ENCODE data around the gene TSEN34.
"Not testable (repeated sequence)": the region's sequence is repeated elsewhere in the genome, so short reads cannot be mapped to it uniquely, and the experiment has no call there.

The TSEN34 gene

DNA sequence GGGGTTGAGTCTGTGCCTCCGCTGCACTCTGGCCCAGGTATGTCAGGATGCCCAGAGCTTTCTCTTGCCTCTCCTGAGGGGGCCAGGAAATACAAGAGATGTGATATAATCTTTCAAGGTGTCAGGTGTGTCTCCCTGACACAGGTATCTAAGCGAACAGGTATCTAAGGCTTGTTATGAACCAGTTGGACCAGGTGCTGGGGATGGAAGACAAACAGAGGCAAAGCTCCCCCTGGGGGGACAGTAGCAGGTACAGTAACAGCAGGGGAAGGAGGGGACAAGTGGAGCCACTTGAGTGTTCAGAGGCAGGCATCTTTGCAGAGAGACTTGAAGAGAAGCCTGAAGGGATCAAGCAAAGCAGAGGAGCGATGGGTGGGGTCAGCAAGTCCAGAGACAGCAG, 34.2 kb upstream of the TSEN34 start:
- H3K4me1 Mint-ChIP-seq = peaks cover 66% of the 10 kb centered on the region
- H3K27me3 Mint-ChIP-seq = no peaks in the 10 kb centered on the region
- peak overlapping the region; percentile 20 for H3K4me3 Mint-ChIP-seq
- H3K27ac Mint-ChIP-seq = no peak overlapping the region
- no peaks in the 10 kb centered on the region for H3K9me3 Mint-ChIP-seq
- H3K36me3 Mint-ChIP-seq = peaks cover 4% of the 10 kb centered on the region

DNA sequence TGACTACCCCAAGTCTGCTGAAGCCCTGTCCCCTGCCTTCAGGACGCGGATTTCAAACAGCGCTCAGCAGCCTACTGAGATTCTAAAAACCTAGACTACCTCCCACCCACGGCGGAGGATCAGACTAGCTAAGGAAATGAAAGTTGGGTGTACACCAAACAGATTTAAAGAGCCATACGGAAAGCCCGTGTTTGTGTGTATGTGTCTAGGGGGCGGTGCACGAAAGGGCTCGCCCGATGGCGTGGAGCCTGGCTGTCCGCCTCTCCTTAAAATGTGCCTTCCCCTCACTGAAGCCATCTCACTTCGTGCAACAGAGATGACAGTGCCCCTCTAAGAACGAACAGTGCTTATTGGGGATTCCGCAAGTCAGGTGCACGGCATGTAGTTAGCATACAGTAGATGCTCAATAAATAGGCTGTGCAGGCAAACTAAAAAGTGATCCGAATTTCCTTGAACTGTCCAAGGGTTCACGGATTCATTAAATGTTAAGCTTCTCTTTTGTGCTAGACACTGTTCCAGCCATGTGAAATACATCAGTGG, 32.2 kb upstream of the TSEN34 start:
- Mint-ChIP-seq H3K4me1 (peaks cover 71% of the 10 kb centered on the region), H3K9me3 (no peaks in the 10 kb centered on the region), H3K36me3 (peaks cover 2% of the 10 kb centered on the region), H3K27ac (peak overlapping the region; percentile 99), H3K27me3 (no peaks in the 10 kb centered on the region), H3K4me3 (peak overlapping the region; percentile 94)

DNA sequence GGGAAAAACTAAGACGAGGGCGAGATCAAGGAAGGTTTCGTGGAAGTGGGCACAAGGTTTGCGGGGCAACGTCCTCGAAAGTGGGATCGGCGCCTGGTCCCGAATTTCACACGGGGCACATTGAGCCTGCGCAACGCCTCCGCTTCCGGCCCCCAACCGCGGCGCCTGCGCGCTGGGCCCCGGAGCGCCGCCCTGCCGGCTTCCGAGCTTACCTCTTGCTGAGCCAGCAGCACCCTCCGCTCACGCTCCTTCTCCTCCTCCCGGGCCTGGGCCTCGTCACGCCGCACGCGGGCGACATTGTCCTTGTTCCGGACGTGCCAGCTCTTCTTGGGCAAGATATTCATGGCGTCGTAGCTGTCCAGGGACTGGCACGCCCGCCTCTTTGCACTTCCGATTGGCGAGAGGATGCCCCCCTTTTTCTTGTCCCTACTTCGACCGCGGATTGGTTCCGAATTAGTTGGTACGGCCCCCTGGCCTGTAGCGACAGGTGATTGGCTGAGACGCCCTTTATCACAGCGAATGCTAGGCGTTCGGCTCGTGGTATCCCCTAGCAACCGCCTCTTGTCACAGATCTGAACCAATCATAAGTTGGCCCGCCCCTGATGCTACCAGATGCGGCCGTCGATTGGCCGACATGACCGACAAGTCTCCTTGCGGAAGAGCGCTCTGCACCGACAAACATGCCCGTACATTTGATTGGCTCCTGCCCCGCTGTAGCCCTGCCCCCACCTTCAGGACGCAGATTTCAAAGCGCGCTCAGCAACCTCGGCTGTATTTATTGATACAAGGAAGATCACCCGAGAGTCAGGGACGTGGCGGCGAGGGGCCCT, 31.5 kb upstream of the TSEN34 start, which contains the start of gene LENG1:
Gene LENG1 (minus strand): TSS at position 370 of the 830 bp plus-strand sequence. CDS start 26 bp downstream, at position 344.
- peak within 1 kb of the TSS; percentile 99 for H3K27ac Mint-ChIP-seq
- peaks cover 70% of the 10 kb centered on the region for H3K4me1 Mint-ChIP-seq
- H3K27me3 Mint-ChIP-seq = no peaks in the 10 kb centered on the region
- H3K36me3 Mint-ChIP-seq = peaks cover 2% of the 10 kb centered on the region
- H3K4me3 Mint-ChIP-seq = peak within 1 kb of the TSS; percentile 94
- H3K9me3 Mint-ChIP-seq = no peaks in the 10 kb centered on the region

DNA sequence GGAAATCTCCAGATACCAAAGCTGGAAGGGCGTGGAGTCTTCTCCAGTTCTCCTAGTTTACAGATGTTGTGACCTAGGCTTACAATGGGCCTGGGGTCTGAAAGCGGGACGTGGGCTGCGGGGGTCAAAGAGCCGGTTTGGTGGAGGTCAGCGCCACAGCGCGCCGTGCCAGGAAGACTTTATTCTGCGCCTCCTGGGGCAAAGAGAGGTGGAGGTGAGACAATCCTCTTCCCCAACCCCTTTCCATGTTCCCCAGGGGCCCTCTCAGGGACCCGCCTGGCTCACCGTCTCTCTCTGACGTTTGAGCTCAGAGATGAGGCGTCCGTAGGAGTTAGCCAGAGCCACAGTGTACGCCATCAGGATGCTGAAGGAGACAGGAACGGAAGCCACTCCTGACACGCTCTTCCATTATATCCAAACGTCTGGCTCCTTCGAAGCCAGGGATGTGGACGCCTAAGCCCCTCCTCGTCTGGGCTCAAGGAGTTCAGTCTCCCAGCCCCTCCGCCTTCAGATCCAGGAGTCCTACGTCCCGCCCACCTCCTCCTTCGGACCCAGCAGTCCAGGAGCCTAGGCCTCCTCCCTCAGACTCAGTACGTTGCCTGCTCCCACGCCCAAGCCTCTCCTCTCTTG, 30.8 kb upstream of the TSEN34 start:
- no peaks in the 10 kb centered on the region for H3K27me3 Mint-ChIP-seq
- peaks cover 2% of the 10 kb centered on the region for H3K36me3 Mint-ChIP-seq
- H3K27ac Mint-ChIP-seq = peak overlapping the region; percentile 99
- H3K9me3 Mint-ChIP-seq = no peaks in the 10 kb centered on the region
- peaks cover 66% of the 10 kb centered on the region for H3K4me1 Mint-ChIP-seq
- peak overlapping the region; percentile 94 for H3K4me3 Mint-ChIP-seq

DNA sequence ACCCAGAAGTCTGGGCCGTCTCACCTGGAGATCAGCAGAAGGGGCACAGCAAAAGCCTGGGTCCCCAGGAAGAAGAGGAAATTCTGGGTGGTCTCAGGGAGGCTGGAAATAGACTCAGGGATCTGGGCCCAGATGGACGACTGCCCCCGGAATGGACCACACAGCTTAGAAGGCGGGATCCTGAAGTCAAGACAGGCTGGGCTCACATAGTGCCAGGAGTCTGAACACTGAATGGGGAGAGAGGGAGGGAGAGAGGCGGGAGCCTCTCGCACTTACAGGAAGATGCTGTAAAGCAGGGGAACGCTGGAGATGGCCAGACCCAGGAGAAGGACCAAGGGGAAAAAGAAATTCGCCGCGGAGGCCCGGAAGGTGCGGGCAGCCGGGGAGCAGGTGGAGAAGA, 30.3 kb upstream of the TSEN34 start:
- no peaks in the 10 kb centered on the region for H3K27me3 Mint-ChIP-seq
- H3K27ac Mint-ChIP-seq = peak overlapping the region; percentile 70
- H3K9me3 Mint-ChIP-seq = no peaks in the 10 kb centered on the region
- peak overlapping the region; percentile 94 for H3K4me3 Mint-ChIP-seq
- peaks cover 63% of the 10 kb centered on the region for H3K4me1 Mint-ChIP-seq
- H3K36me3 Mint-ChIP-seq = peaks cover 2% of the 10 kb centered on the region

DNA sequence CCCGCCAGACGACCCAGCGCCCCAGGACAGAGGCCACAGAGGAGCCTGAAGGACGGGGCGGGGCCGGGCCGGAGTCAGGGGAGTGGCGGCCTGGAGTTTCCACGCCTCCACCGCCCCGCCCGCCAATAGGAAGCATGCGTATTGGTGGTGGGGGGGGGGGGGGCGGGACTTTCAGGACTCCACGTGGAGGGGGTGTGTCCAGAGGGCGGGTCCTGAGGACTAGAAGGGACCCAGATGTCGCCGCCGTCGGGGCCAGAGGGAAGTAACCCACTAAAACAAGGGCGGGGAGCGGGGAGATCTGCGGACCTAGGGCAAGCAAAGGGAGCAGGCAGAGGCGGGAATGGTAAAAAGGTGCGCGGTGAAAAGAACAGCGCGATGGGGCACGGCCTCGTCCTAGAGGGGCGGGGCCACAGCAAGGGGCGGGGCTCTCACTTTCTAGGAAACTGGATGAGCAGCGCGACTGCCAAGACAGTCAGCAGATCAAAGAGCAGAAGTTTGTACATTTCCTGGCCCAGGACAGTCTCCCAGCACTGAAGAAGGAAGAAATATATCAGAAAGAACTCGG, 28.8 kb upstream of the TSEN34 start:
- Mint-ChIP-seq H3K4me1 (peaks cover 52% of the 10 kb centered on the region), H3K27ac (peak overlapping the region; percentile 80), H3K36me3 (no peaks in the 10 kb centered on the region), H3K9me3 (no peaks in the 10 kb centered on the region), H3K4me3 (peak overlapping the region; percentile 88), H3K27me3 (no peaks in the 10 kb centered on the region)

DNA sequence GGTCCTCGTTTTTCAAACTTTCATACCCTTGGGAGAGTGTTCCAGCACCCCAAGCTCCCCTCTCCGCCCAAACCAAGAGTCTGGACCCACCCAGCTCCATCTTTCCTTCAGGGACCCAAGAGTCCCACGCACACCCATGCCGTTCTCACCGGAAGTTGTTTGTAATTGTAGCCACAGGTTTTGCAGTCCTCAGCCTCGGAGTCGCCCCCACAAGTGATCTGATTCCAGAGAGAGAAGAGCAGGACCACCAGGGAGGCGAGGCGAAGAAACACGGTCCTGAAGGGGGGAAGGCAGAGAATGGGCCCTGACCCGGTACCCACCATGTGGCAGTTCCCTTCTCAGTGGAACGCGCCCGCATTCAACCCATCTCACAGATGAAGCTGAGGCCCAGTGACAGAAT, 28.2 kb upstream of the TSEN34 start:
- peaks cover 52% of the 10 kb centered on the region for H3K4me1 Mint-ChIP-seq
- H3K27me3 Mint-ChIP-seq = no peaks in the 10 kb centered on the region
- no peaks in the 10 kb centered on the region for H3K9me3 Mint-ChIP-seq
- no peaks in the 10 kb centered on the region for H3K36me3 Mint-ChIP-seq
- peak overlapping the region; percentile 88 for H3K4me3 Mint-ChIP-seq
- no peak overlapping the region for H3K27ac Mint-ChIP-seq

DNA sequence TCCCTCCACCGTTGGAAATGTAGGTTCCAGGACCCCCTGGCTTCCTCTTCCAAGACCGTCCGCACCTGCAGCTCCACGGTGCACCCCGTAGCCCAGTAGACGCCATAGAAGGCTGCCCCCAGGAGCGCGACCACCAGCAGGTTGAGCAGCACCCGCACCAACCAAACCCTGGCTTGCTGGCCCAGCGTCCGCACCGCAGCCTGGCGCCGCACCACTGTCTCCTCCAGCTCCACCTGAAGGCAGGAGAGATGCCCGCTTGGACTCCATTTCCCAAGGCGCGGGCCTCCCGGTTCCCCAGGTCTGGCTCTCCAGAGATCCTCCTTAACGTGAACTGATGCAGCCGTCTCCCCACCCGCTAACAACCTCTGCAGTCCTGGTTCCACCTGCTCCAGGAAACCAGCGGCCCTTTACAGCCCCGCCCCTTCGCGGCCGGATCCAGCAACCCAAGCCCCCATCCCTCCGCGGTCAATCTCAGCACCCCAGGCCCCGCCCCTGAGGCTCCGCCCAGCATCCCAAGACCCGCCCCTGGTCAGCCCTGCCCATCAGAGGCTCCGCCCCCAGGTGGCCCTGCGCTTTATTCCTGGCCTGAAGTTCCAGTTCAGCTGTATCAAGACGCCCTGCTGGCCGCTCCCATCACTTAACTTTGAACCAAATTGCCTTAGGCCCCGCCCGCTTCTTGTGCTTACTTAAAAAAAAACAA, 26.6 kb upstream of the TSEN34 start:
- H3K36me3 Mint-ChIP-seq = no peaks in the 10 kb centered on the region

DNA sequence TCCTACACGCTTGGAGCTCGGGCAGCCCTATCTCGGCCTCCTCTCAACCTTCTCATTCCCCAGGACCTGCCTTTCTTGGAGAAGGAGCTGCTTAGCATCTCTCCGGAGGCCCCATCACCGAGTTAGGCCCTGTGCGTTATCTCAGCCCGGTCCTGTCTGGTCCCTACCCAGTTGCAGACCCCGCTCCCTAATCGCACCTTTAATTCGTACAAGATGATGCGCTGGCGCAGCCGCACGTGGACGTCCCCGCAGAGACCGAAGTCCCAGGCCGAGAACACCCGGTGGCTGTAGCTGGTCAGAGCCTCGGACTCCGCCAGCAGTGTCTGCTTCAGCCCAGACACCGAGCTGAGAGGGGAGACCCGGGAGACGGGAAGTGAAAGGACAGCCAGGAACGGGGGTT, 25.9 kb upstream of the TSEN34 start:
- no peaks in the 10 kb centered on the region for H3K36me3 Mint-ChIP-seq
- H3K9me3 Mint-ChIP-seq = no peaks in the 10 kb centered on the region
- no peak overlapping the region for H3K27ac Mint-ChIP-seq
- no peaks in the 10 kb centered on the region for H3K27me3 Mint-ChIP-seq
- peaks cover 31% of the 10 kb centered on the region for H3K4me1 Mint-ChIP-seq
- no peak overlapping the region for H3K4me3 Mint-ChIP-seq

More for the DNA sequence above, 26.6 kb upstream of the TSEN34 start:
- Mint-ChIP-seq H3K27me3 (no peaks in the 10 kb centered on the region), H3K4me3 (peak overlapping the region; percentile 62), H3K27ac (no peak overlapping the region), H3K4me1 (peaks cover 38% of the 10 kb centered on the region), H3K9me3 (no peaks in the 10 kb centered on the region)

DNA sequence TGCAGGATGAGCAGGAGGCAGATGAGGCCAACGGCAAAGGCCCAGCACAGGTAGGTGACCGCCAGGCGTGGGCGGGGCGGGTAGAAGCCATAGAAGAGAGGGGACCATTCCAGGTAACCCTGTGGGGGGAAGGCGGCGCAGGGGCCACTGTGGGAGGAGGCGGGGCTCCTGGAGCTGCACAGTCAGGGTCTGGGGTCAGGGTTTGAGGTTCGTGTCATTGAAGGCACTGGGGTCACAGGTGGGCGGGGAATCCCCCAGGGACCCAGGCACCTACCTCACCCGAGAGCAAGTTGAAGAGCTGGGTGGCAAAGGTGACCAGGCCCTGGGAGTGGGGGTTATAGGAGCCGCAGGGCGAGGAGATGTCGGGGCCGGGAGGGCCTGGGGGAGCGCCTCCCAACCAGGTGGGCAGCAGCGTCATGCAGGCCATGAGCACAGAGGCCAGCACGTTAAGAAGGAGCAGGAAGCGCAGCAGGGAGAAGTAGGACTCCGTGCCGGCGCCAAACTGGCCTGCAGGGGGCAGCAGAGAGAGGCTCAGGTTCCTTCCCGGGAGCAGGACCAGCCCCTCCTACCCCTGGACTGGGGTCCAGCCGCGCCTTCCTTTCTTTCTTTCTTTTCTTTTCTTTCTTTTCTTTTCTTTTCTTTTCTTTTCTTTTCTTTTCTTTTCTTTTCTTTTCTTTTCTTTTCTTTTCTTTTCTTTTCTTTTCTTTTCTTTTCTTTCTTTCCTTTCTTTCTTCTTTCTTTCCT, 22.8 kb upstream of the TSEN34 start:
- Mint-ChIP-seq H3K9me3 (no peaks in the 10 kb centered on the region), H3K4me3 (peak overlapping the region; percentile 19), H3K27ac (no peak overlapping the region)

DNA sequence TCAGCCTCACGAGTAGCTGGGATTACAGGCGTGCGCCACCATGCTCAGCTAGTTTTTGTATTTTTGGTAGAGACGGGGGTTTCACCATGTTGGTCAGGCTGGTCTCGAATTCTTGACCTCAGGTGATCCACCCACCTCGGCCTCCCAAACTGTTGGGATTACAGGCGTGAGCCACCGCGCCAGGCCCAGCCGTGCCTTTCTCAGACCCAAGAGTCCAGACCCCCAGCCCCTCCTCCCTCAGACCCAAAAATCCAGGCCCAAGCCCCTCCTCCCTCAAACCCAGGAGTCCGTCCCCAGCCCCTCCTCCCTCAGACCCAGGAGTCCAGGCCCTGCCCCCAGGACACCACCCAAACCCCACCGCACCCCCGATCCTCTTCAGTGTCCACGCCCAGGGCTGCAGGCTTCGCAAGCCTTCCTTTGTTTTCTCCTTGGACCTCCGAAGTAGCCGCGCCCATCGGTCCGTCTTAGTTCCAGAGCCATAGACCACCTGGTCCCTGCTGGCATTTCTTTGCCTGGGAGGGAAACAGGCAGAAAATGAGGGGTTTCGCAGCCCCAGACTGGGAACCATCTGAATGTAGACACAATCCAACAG, 21.9 kb upstream of the TSEN34 start:
- Mint-ChIP-seq H3K27me3 (no peaks in the 10 kb centered on the region), H3K27ac (no peak overlapping the region)

More for the DNA sequence above, 22.8 kb upstream of the TSEN34 start:
- Mint-ChIP-seq H3K27me3 (no peaks in the 10 kb centered on the region), H3K4me1 (peaks cover 12% of the 10 kb centered on the region), H3K36me3 (no peaks in the 10 kb centered on the region)

DNA sequence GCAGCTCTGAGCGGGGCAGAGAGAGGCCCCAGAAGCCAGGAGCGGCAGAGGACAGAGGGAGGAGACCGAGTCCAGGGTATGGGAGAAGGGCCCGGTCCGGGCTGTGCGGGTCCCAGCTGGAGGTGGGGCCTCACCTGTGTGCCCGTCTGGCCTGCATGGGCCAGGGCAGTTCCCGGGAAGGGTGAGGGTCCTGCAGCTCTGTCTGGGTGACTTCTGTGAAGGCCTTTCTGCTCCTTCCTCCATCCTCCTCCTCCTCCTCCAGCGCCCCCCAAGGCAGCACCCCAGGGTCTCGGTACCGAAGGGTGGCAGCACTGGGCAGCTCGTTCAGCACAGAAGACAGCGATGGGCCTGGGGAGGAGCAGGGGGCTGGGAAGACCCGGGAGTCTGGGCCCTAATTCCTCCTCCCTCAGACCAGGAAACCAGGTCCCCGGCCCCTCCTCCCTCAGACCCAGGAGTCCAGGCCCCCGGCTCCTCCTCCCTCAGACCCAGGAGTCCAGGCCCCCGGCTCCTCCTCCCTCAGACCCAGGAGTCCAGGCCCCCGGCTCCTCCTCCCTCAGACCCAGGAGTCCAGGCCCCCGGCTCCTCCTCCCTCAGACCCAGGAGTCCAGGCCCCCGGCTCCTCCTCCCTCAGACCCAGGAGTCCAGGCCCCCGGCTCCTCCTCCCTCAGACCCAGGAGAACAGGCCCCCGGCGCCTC, 19.2 kb upstream of the TSEN34 start:
- H3K36me3 Mint-ChIP-seq, H3K4me3 Mint-ChIP-seq, H3K9me3 Mint-ChIP-seq, H3K4me1 Mint-ChIP-seq, H3K27me3 Mint-ChIP-seq: not testable (repeated sequence)
- peak overlapping the region; percentile 83 for H3K27ac Mint-ChIP-seq

More for the DNA sequence above, 21.9 kb upstream of the TSEN34 start:
- Mint-ChIP-seq H3K9me3 (no peaks in the 10 kb centered on the region), H3K36me3 (no peaks in the 10 kb centered on the region), H3K4me1 (peaks cover 5% of the 10 kb centered on the region), H3K4me3 (no peak overlapping the region)

DNA sequence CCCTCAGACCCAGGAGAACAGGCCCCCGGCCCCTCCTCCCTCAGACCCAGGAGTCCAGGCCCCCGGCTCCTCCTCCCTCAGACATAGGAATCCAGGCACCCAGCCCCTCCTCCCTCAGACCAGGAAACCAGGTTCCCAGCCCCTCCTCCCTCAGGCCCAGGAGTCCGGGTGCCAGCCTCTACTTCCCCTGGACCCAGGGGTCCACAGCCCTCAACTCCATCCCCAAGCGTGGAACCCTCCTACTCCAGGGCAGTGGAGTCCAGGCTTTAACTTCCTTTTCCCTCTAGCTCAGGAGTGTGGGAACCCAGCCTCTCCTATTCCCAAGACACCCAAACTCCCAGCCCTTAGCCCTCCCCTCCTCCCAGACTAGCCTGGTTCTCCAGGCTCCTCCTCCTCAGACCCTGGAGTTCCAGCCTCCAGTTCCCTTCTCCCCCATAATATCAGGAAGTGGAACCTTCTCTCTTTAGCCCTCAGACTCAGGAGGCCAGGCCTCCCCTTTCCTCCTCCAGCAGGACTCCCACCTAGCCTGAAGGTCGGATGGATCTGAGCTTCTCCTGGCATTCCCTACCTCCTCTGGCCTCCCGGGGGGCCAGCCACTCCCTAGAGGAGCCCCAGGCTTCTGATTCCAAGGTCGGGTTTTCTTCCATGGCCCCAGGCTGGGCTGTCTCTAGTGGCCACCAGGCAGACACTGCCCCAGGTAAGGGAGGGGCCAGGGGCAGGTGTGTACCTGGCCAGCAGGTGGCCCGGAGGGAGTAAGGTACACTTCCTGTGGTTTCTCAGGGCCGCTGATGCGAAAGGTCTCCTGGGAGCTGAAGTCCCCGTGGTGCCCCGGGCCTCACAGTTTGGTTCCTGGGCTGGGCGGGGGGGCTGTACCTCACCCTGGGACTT, 18.4 kb upstream of the TSEN34 start, which contains the start of gene TMC4:
Gene TMC4 (minus strand): TSS at position 690 of the 888 bp plus-strand sequence. CDS start 43 bp downstream, at position 647.
- Mint-ChIP-seq H3K4me3 (no peak within 1 kb of the TSS), H3K27me3 (no peaks in the 10 kb centered on the region), H3K9me3 (no peaks in the 10 kb centered on the region), H3K27ac (no peak within 1 kb of the TSS), H3K36me3 (peaks cover 2% of the 10 kb centered on the region), H3K4me1 (no peaks in the 10 kb centered on the region)
